SH-SY5Y (cell line): ENCODE data around the gene C10orf90.

ENCODE experiments used
- GATA2 ChIP-seq: IDR thresholded peaks from 2 replicates; pipeline ENCODE4 v1.6.1; 2011; ENCODE audit warnings: mild to moderate bottlenecking, low read depth, low read length
- GATA3 ChIP-seq: IDR thresholded peaks from 2 replicates; pipeline ENCODE4 v1.6.1; 2011; ENCODE audit warnings: low read depth, mild to moderate bottlenecking, low read length, moderate library complexity

DNA sequence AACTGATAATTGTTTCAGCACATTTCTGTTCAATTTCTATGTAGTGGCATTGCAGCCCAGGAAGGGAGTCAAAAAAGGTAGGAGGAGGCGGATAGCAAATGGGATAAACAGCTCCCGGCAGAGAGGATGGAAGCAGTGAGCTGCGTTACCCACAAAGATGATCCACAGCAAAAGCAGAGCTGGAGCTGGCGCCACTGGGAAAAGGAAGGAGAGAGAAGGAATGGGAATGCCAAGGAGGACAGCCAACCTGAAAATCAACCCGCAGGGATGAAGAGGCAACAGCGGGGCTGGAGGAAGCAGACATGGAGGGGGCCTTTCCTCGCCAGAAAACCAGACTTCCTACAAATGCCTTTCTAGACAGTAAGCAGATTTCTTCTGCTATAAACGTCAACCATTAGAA, 199.5 kb downstream of the C10orf90 start:
- no peak for TF ChIP-seq GATA3
- no peak for TF ChIP-seq GATA2
